Tibial nerve (tissue), 4 donors: ENCODE data around the gene NDUFB2. TPM values are rescaled to one million over a fixed set of nuclear protein-coding genes. Genes with fewer than 3 reads are reported as not detected.

Experiments used
- DNase-seq, 2 donors: peaks; one replicate each; pipeline ENCODE4 v3.0.0-alpha.2; 2019; ENCODE audit warnings: low spot score in 2 of 2
- H3K27ac ChIP-seq, 4 donors: fragments of 200-600 bp; sonication (generic) in 3 of 4; one replicate each; pipeline ENCODE4 v1.5.1; 2017 to 2019; ENCODE audit warnings: mild to moderate bottlenecking in 1 of 4
- H3K27me3 ChIP-seq, 2 donors: fragments of 200-600 bp; sonication (generic) in 1 of 2; one replicate each; pipeline versions ENCODE4 v1.5.1 to v1.6.0; 2017 to 2019
- H3K36me3 ChIP-seq, 3 donors: fragments of 200-600 bp; sonication (generic); one replicate each; pipeline ENCODE4 v1.5.1; 2018 to 2019
- H3K4me1 ChIP-seq, 4 donors: fragments of 200-600 bp; sonication (generic) in 3 of 4; one replicate each; pipeline ENCODE4 v1.5.1; 2017 to 2019
- H3K4me3 ChIP-seq, 4 donors: fragments of 200-600 bp; sonication (generic) in 3 of 4; one replicate each; pipeline ENCODE4 v1.5.1; 2017 to 2019; ENCODE audit warnings: mild to moderate bottlenecking in 1 of 4, moderate library complexity in 1 of 4
- H3K9me3 ChIP-seq, 4 donors: fragments of 200-600 bp; sonication (generic) in 3 of 4; one replicate each; pipeline ENCODE4 v1.5.1; 2017 to 2019
- CTCF ChIP-seq, 5 experiments: fragments of 200-600 bp in 3 of 5; fragments of 450-650 bp in 2 of 5; sonication (generic) in 3 of 5; IDR thresholded peaks; one replicate each; pipeline ENCODE4 v1.5.1; 2016 to 2019; ENCODE audit warnings: antibody characterized with exemption in 5 of 5, mild to moderate bottlenecking in 3 of 5, moderate library complexity in 2 of 5
- EP300 ChIP-seq, 2 donors: sonication (generic); formaldehyde crosslinking; IDR thresholded peaks; one replicate each; pipeline ENCODE4 v1.6.1; 2017; ENCODE audit warnings: antibody characterized with exemption in 2 of 2, mild to moderate bottlenecking in 1 of 2
- POLR2A ChIP-seq, 2 donors: fragments of 450-650 bp; IDR thresholded peaks; one replicate each; pipeline ENCODE4 v1.6.1; 2017; ENCODE audit warnings: antibody characterized with exemption in 2 of 2, mild to moderate bottlenecking in 2 of 2, moderate library complexity in 2 of 2
- WGBS, 2 donors: methylation state at CpG; one replicate each; pipeline ENCODE4 v1.1.5; 2018; 5-methylcytosine and 5-hydroxymethylcytosine counted together
- total RNA-seq, 4 donors: library from RNA; depleted of rRNA; stranded (reverse); fragments of >200 nt; gene quantifications; one replicate each; pipeline ENCODE4 v1.1.0, GENCODE V29; 2016

The NDUFB2 gene
- total RNA-seq, 4 donors from 2014 or later, result 122 to 288 (median 162) TPM

- Histone ChIP-seq H3K4me3 (no peak overlapping the region), H3K27ac (no peak overlapping the region), H3K36me3 (no peaks in the 10 kb centered on the region), H3K27me3 (no peaks in the 10 kb centered on the region), H3K9me3 (no peaks in the 10 kb centered on the region), H3K4me1 (peaks cover 0 to 19% (median 3%) of the 10 kb centered on the region in 4 donors)
- TF ChIP-seq POLR2A (IDR thresholded peaks at IDR 0.05), result no peak
- peak; percentile 80 to 93 (median 85) for TF ChIP-seq CTCF (IDR thresholded peaks at IDR 0.05)
- TF ChIP-seq EP300 (IDR thresholded peaks at IDR 0.05), result peak in 1 of 2 donors; percentile 29
- WGBS, 2 donors, result 18 to 19% methylated on average over 15 of the region's 15 CpGs
- DNase-seq, result peak in 1 of 2 donors; percentile 83
Measured at GRCh38 chr7:140653319-140654108, 43.0 kb upstream of the NDUFB2 start.

- Histone ChIP-seq H3K27me3 (no peaks in the 10 kb centered on the region), H3K4me1 (peaks cover 0 to 19% (median 3%) of the 10 kb centered on the region in 4 donors), H3K4me3 (no peak overlapping the region), H3K9me3 (no peaks in the 10 kb centered on the region), H3K27ac (no peak overlapping the region), H3K36me3 (no peaks in the 10 kb centered on the region)
- DNase-seq, result no peak
- TF ChIP-seq POLR2A (IDR thresholded peaks at IDR 0.05) (no peak), CTCF (IDR thresholded peaks at IDR 0.05) (no peak), EP300 (IDR thresholded peaks at IDR 0.05) (no peak)
- 64 to 67% methylated on average over 2 of the region's 2 CpGs for WGBS, 2 donors
Measured at GRCh38 chr7:140654109-140654387, 42.5 kb upstream of the NDUFB2 start.

GRCh38 chr7:140654661-140655060 lies 41.8 kb upstream of the NDUFB2 start:
- DNase-seq, result no peak
- H3K27me3 ChIP-seq, result no peaks in the 10 kb centered on the region
- H3K27ac ChIP-seq, result no peak overlapping the region
- no peaks in the 10 kb centered on the region for H3K9me3 ChIP-seq
- H3K4me3 ChIP-seq, result no peak overlapping the region
- TF ChIP-seq POLR2A (IDR thresholded peaks at IDR 0.05) (no peak), CTCF (IDR thresholded peaks at IDR 0.05) (no peak), EP300 (IDR thresholded peaks at IDR 0.05) (no peak)
- 96 to 97% methylated on average over 4 of the region's 4 CpGs for WGBS, 2 donors
- H3K4me1 ChIP-seq, result peaks cover 0 to 19% (median 3%) of the 10 kb centered on the region in 4 donors
- no peaks in the 10 kb centered on the region for H3K36me3 ChIP-seq

GRCh38 chr7:140655511-140656408 lies 40.7 kb upstream of the NDUFB2 start:
- TF ChIP-seq EP300 (IDR thresholded peaks at IDR 0.05) (no peak), CTCF (IDR thresholded peaks at IDR 0.05) (no peak), POLR2A (IDR thresholded peaks at IDR 0.05) (no peak)
- no peaks in the 10 kb centered on the region for H3K36me3 ChIP-seq
- no peaks in the 10 kb centered on the region for H3K9me3 ChIP-seq
- WGBS, 2 donors, result 86 to 89% methylated on average over 16 of the region's 16 CpGs
- peaks cover 0 to 19% (median 3%) of the 10 kb centered on the region in 4 donors for H3K4me1 ChIP-seq
- H3K27ac ChIP-seq, result peak overlapping the region in 1 of 4 donors; percentile 51
- H3K27me3 ChIP-seq, result no peaks in the 10 kb centered on the region
- DNase-seq, result no peak
- H3K4me3 ChIP-seq, result peak overlapping the region in 1 of 4 donors; percentile 41
